WTC11 (cell line): ENCODE results near the gene TMEM176B. TPM values are rescaled to one million over a fixed set of nuclear protein-coding genes. Genes with fewer than 3 reads are reported as not detected.

Experiments used
- ATAC-seq: fragments of 200-7000 bp; cut with Tn5 transposase; 2 replicates; pipeline ENCODE4 v1.10.0; 2021; ENCODE audit warnings: mild to moderate bottlenecking, moderate library complexity
- CTCF ChIA-PET: fragments of 300-600 bp; sonication (Branson Sonifier 250); formaldehyde crosslinking; loops from one replicate; lab custom pipeline; 2021; ENCODE audit warnings: antibody characterized with exemption; lab: Charles Lee
- POLR2A ChIA-PET: fragments of 350-600 bp; sonication (Branson Sonifier 250); formaldehyde crosslinking; loops from one replicate; lab custom pipeline; 2021; ENCODE audit warnings: antibody characterized with exemption; lab: Charles Lee
- DNase-seq: peaks from one replicate; pipeline ENCODE4 v3.0.0; 2021; ENCODE audit warnings: low spot score
- H3K27ac Mint-ChIP-seq: 2 replicates; pipeline ENCODE4 v1.8.0; 2021; ENCODE audit warnings: mixed read lengths
- H3K27me3 Mint-ChIP-seq: 2 replicates; pipeline ENCODE4 v1.8.0; 2021; ENCODE audit warnings: low read depth, mild to moderate bottlenecking, moderate library complexity, mixed read lengths
- H3K36me3 Mint-ChIP-seq: 2 replicates; pipeline ENCODE4 v1.8.0; 2021; ENCODE audit warnings: mixed read lengths
- H3K4me1 Mint-ChIP-seq: 2 replicates; pipeline ENCODE4 v1.8.0; 2022; ENCODE audit warnings: mixed read lengths
- H3K4me3 Mint-ChIP-seq: 2 replicates; pipeline ENCODE4 v1.8.0; 2021; ENCODE audit warnings: mild to moderate bottlenecking, moderate library complexity, mixed read lengths
- H3K9me3 Mint-ChIP-seq: 2 replicates; pipeline ENCODE4 v1.8.0; 2021; ENCODE audit warnings: mixed read lengths
- ARID4B ChIP-seq: sonication (generic); formaldehyde crosslinking; IDR thresholded peaks from 2 replicates; pipeline ENCODE4 v1.8.0; 2023; ENCODE audit warnings: missing genetic modification reagents, mild to moderate bottlenecking, borderline replicate concordance
- ATF3 ChIP-seq: sonication (generic); formaldehyde crosslinking; conservative IDR thresholded peaks from 2 replicates; pipeline ENCODE4 v1.8.1; 2022; ENCODE audit warnings: mild to moderate bottlenecking, missing genetic modification reagents
- CREM ChIP-seq: sonication (generic); formaldehyde crosslinking; IDR thresholded peaks from 2 replicates; pipeline ENCODE4 v1.8.1; 2022; ENCODE audit warnings: mild to moderate bottlenecking, missing genetic modification reagents, moderate library complexity
- E2F4 ChIP-seq: sonication (generic); formaldehyde crosslinking; IDR thresholded peaks from 2 replicates; pipeline ENCODE4 v1.8.1; 2022; ENCODE audit warnings: low read depth, mild to moderate bottlenecking, moderate library complexity, missing genetic modification reagents, borderline replicate concordance
- ERG ChIP-seq: fragments of 250-450 bp; sonication (Bioruptor Pico); IDR thresholded peaks from 2 replicates; pipeline ENCODE4 v1.8.0; 2021; ENCODE audit warnings: mild to moderate bottlenecking
- ESRRA ChIP-seq: sonication (generic); formaldehyde crosslinking; IDR thresholded peaks from 2 replicates; pipeline ENCODE4 v1.8.1; 2022; ENCODE audit warnings: mild to moderate bottlenecking, missing genetic modification reagents, borderline replicate concordance
- ETV6 ChIP-seq: sonication (generic); formaldehyde crosslinking; IDR thresholded peaks from 2 replicates; pipeline ENCODE4 v1.8.1; 2022; ENCODE audit warnings: mild to moderate bottlenecking, missing genetic modification reagents
- FOXP1 ChIP-seq: sonication (generic); formaldehyde crosslinking; IDR thresholded peaks from 2 replicates; pipeline ENCODE4 v1.8.0; 2022; ENCODE audit warnings: missing genetic modification reagents, mild to moderate bottlenecking, moderate library complexity, borderline replicate concordance
- FOXP4 ChIP-seq: sonication (generic); formaldehyde crosslinking; IDR thresholded peaks from 2 replicates; pipeline ENCODE4 v1.8.0; 2022; ENCODE audit warnings: mild to moderate bottlenecking, missing genetic modification reagents
- GABPB1 ChIP-seq: sonication (generic); formaldehyde crosslinking; IDR thresholded peaks from 2 replicates; pipeline ENCODE4 v1.8.1; 2023; ENCODE audit warnings: mild to moderate bottlenecking, missing genetic modification reagents
- HMGXB4 ChIP-seq: sonication (generic); formaldehyde crosslinking; IDR thresholded peaks from 2 replicates; pipeline ENCODE4 v1.8.1; 2023; ENCODE audit warnings: mild to moderate bottlenecking, moderate library complexity, missing genetic modification reagents
- IRF2 ChIP-seq: sonication (generic); formaldehyde crosslinking; IDR thresholded peaks from 2 replicates; pipeline ENCODE4 v1.8.0; 2022; ENCODE audit warnings: low read depth, missing genetic modification reagents, borderline replicate concordance
- MAX ChIP-seq: sonication (generic); formaldehyde crosslinking; IDR thresholded peaks from 2 replicates; pipeline ENCODE4 v1.8.0; 2022; ENCODE audit warnings: mild to moderate bottlenecking, missing genetic modification reagents
- NFE2L1 ChIP-seq: sonication (generic); formaldehyde crosslinking; IDR thresholded peaks from 2 replicates; pipeline ENCODE4 v1.8.1; 2023; ENCODE audit warnings: missing genetic modification reagents
- NR1H2 ChIP-seq: sonication (generic); formaldehyde crosslinking; IDR thresholded peaks from 2 replicates; pipeline ENCODE4 v1.9.0; 2021; ENCODE audit warnings: mild to moderate bottlenecking, moderate library complexity, missing genetic modification reagents
- NR2C2 ChIP-seq: sonication (generic); formaldehyde crosslinking; IDR thresholded peaks from 2 replicates; pipeline ENCODE4 v1.8.0; 2022; ENCODE audit warnings: mild to moderate bottlenecking, missing genetic modification reagents
- NR3C1 ChIP-seq: sonication (generic); formaldehyde crosslinking; conservative IDR thresholded peaks from 2 replicates; pipeline ENCODE4 v1.8.1; 2023; ENCODE audit warnings: low read depth, mild to moderate bottlenecking, missing genetic modification reagents
- PREB ChIP-seq: sonication (generic); formaldehyde crosslinking; IDR thresholded peaks from 2 replicates; pipeline ENCODE4 v1.8.1; 2022; ENCODE audit warnings: mild to moderate bottlenecking, missing genetic modification reagents, moderate library complexity, borderline replicate concordance
- ZNF219 ChIP-seq: sonication (generic); formaldehyde crosslinking; IDR thresholded peaks from 2 replicates; pipeline ENCODE4 v1.8.0; 2023; ENCODE audit warnings: missing genetic modification reagents, mild to moderate bottlenecking, borderline replicate concordance
- ZNF263 ChIP-seq: sonication (generic); formaldehyde crosslinking; IDR thresholded peaks from 2 replicates; pipeline ENCODE4 v1.8.1; 2022; ENCODE audit warnings: low read depth, mild to moderate bottlenecking, moderate library complexity, missing genetic modification reagents
- total RNA-seq: library from RNA; stranded (reverse); gene quantifications from 3 replicates; pipeline ENCODE4 v1.2.3, GENCODE V29; 2021

TMEM176B gene
- total RNA-seq, 1 experiment from 2014 or later, result 1.0 TPM

GRCh38 chr7:150831851-150832250 is 31.7 kb upstream of the TMEM176B start (continued):
- no peak for TF ChIP-seq ARID4B
- no peak for TF ChIP-seq CREM (CRISPR knock-in tag)
- no peak for TF ChIP-seq FOXP1 (CRISPR knock-in tag)
- TF ChIP-seq PREB (CRISPR knock-in tag), result no peak
- no peak for TF ChIP-seq NR2C2 (CRISPR knock-in tag)
- TF ChIP-seq FOXP4 (CRISPR knock-in tag), result no peak
- no peak for TF ChIP-seq ETV6 (CRISPR knock-in tag)

GRCh38 chr7:150830937-150831336 is 30.8 kb upstream of the TMEM176B start:
- ChIA-PET POLR2A (no interaction called here), CTCF (no interaction called here)
- no peak for TF ChIP-seq E2F4 (CRISPR knock-in tag)
- TF ChIP-seq HMGXB4 (CRISPR knock-in tag), result no peak
- no peak for TF ChIP-seq IRF2 (CRISPR knock-in tag)
- TF ChIP-seq GABPB1 (CRISPR knock-in tag), result no peak
- no peak for TF ChIP-seq NR1H2 (CRISPR knock-in tag)
- ATAC-seq, result no peak
- H3K27ac Mint-ChIP-seq, result no peak overlapping the region
- no peak for DNase-seq
- H3K9me3 Mint-ChIP-seq, result no peaks in the 10 kb centered on the region; the same call in 1 of the 2 replicates
- H3K36me3 Mint-ChIP-seq, result no peaks in the 10 kb centered on the region
- H3K4me3 Mint-ChIP-seq, result no peak overlapping the region
- 0 out of 2 replicates have a peak, but pooled peaks cover 3% of the 10 kb centered on the region for H3K27me3 Mint-ChIP-seq
- no peaks in the 10 kb centered on the region for H3K4me1 Mint-ChIP-seq

GRCh38 chr7:150829426-150829825 is 29.3 kb upstream of the TMEM176B start:
- Mint-ChIP-seq H3K36me3 (no peaks in the 10 kb centered on the region), H3K27me3 (peaks cover 4% of the 10 kb centered on the region; the same call in 1 of the 2 replicates)
- TF ChIP-seq ATF3 (CRISPR knock-in tag) (no peak), MAX (no peak), ESRRA (CRISPR knock-in tag) (no peak), NFE2L1 (CRISPR knock-in tag) (no peak), ZNF219 (no peak), NR3C1 (CRISPR knock-in tag) (no peak), ZNF263 (CRISPR knock-in tag) (no peak), ERG (CRISPR knock-in tag) (no peak)

More at GRCh38 chr7:150829426-150829825, 29.3 kb upstream of the TMEM176B start:
- POLR2A ChIA-PET, result no interaction called here
- Mint-ChIP-seq H3K4me1 (no peaks in the 10 kb centered on the region), H3K27ac (no peak overlapping the region), H3K4me3 (no peak overlapping the region), H3K9me3 (peaks cover 4% of the 10 kb centered on the region; the same call in 1 of the 2 replicates)
- DNase-seq (no peak), ATAC-seq (no peak)
- CTCF ChIA-PET, result interaction anchor here (1.0 kb wide), 1 partner anchor 69 kb away, joined by 3 read pairs; no protein-coding TSS in a partner anchor
